NCI-H446 (cell line): ENCODE measurements around the gene ANO2.

ENCODE experiments used
- DNase-seq, 2 experiments: peaks; one replicate each; lab custom pipeline; 2025; lab: John Stamatoyannopoulos, UW

ANO2 gene

DNA sequence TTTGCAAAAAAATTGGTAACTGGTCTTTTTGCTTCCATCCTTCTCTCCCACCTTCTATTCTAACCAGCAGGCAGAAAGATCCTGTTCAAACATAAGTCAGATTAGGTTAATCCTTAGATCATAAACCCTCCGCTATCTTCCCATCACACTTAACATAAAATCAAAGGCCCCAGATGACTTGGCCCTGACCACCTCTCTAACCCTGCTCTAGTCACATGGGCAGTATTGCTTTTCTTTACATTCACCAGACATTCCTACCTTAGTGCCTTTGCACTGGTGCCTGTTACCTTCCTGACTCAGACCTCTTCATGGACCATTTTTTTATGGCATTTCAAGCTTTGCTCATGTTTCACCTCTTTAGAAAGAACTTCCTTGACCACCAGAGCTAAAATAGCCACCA is 429.6 kb downstream of the ANO2 start:
- no peak for DNase-seq

DNA sequence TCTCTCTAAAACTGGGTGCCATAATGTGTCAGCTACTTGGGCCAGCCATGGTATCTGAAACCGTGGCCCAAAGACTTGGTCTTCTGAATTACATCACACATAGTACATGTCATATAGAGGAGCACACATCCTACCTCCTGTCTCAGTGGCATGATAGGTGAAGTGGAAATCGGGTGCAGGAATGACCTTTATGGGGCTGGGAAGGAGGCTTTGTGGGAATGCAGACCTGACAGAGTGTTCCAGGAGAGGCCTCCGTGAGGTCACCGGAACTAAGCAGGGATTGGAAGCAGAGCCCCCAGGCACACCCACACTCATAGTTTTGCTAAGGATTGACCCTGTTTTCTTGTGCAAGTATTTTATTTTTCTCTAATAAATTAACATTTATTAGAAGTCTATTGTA is 430.5 kb downstream of the ANO2 start:
- no peak for DNase-seq

DNA sequence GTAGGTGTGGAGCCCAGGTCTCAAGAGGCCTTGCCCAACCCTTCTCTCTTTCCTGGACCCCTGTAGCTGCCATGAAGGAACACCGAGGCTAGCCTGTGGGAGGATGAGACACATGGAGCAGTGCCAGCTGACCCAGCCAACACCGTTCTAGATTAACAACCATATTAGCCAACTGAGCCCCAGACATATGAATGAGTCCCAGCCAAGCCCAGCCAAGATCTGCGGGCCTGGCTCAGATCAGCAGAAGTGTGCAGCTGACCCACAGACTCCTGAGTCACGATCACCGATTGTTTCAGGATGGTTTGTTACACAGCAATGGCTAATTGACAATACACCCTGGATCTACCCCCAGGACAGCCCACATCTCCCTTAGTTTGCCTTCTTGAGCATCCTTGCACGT is 431.0 kb downstream of the ANO2 start:
- no peak for DNase-seq

GRCh38 chr12:5513406-5513805 is 431.7 kb downstream of the ANO2 start:
- no peak for DNase-seq
